PC-9 (cell line): ENCODE results near the gene DCHS1.

Source experiments
- CTCF ChIP-seq: fragments of 200-600 bp; sonication (generic); conservative IDR thresholded peaks from 2 replicates; pipeline ENCODE4 v1.6.1; 2017; ENCODE audit warnings: mixed run types, antibody characterized with exemption, mild to moderate bottlenecking, moderate library complexity
- EZH2 ChIP-seq: fragments of 200-600 bp; sonication (generic); IDR thresholded peaks from 2 replicates; pipeline ENCODE4 v1.8.0; 2017; ENCODE audit warnings: antibody characterized with exemption, low read depth

GRCh38 chr11:6574816-6575715, 80.5 kb downstream of the DCHS1 start:
- TF ChIP-seq CTCF = no peak
- TF ChIP-seq EZH2 = no peak
